ENCODE results near the gene UBR3. TPM values are rescaled to one million over a fixed set of nuclear protein-coding genes. Genes with fewer than 3 reads are reported as not detected.
A peak's percentile ranks its signal among the peaks of the same experiment; 100 is the strongest.

The UBR3 gene
- total RNA-seq, 1 experiment from 2014 or later, result 48.9 TPM

DNA sequence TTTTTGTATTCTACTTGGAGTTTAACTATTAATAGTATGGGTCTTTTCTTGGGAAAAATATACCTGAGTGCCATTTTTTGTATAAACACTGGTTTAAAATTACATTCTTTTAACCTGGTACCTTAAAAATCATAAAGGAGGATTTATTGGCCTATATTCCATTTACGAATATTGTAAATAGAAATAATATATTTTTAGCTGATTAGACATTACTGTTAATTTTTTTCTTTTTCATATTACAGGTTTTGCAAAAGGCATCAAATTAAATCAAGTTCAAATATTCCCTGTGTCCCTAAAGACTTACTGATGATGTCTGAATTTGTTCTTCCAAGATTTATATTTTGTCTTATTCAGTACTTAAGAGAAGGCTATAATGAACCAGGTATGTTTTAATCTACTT, 44.7 kb downstream of the UBR3 start:
- Histone ChIP-seq H3K36me3 (ENCODE audit: insufficient read depth, low read length, poor library complexity, severe bottlenecking) (no peaks in the 10 kb centered on the region), H3K4me1 (ENCODE audit: insufficient read depth, low read length, poor library complexity, severe bottlenecking) (peaks cover 6% of the 10 kb centered on the region), H3K27ac (ENCODE audit: low read depth, low read length, poor library complexity, severe bottlenecking) (no peak overlapping the region), H3K4me3 (ENCODE audit: low read depth, low read length, poor library complexity, severe bottlenecking) (no peak overlapping the region), H3K9me3 (ENCODE audit: low read depth, low read length, poor library complexity, severe bottlenecking) (no peaks in the 10 kb centered on the region), H3K27me3 (replicated peaks; ENCODE audit: insufficient read depth, low read depth, low read length, poor library complexity) (no peaks in the 10 kb centered on the region)
- POLR2A ChIA-PET (ENCODE audit: low non-redundant PET), result no interaction called here
- intact Hi-C loops (cut with micrococcal nuclease; ENCODE audit: unreplicated experiment), result no loop called here
- no TSS peak for BruUV-seq (replicated peaks)
- CTCF ChIA-PET, result no interaction called here
- TF ChIP-seq, protein P1, sequence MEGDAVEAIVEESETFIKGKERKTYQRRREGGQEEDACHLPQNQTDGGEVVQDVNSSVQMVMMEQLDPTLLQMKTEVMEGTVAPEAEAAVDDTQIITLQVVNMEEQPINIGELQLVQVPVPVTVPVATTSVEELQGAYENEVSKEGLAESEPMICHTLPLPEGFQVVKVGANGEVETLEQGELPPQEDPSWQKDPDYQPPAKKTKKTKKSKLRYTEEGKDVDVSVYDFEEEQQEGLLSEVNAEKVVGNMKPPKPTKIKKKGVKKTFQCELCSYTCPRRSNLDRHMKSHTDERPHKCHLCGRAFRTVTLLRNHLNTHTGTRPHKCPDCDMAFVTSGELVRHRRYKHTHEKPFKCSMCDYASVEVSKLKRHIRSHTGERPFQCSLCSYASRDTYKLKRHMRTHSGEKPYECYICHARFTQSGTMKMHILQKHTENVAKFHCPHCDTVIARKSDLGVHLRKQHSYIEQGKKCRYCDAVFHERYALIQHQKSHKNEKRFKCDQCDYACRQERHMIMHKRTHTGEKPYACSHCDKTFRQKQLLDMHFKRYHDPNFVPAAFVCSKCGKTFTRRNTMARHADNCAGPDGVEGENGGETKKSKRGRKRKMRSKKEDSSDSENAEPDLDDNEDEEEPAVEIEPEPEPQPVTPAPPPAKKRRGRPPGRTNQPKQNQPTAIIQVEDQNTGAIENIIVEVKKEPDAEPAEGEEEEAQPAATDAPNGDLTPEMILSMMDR (conservative IDR thresholded peaks at IDR 0.05; ENCODE audit: low read depth, low read length), result no peak
- TF ChIP-seq EZH2 (IDR thresholded peaks at IDR 0.05; ENCODE audit: borderline replicate concordance, low read depth, low read length, poor library complexity, severe bottlenecking), result no peak
- no peak for DNase-seq (ENCODE audit: low spot score)

DNA sequence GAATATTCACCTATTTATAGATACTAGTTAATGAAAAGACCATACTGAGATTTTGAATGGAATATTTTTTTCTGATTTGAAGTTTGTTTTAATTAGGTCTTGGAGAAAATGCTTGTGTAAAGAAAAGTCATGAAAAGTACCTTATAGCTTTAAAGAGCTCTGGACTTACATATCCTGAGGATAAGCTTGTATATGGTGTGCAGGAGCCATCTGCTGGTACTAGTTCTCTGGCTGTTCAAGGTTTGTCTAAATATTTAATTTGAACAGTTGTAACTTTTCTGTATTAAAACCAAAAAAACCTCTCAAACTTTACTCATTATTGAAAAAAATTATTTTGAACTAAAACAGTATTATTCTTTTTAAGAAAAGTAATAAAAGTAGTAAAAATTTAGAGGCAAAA, 50.1 kb downstream of the UBR3 start:
- H3K27me3 ChIP-seq (replicated peaks; ENCODE audit: insufficient read depth, low read depth, low read length, poor library complexity), result no peaks in the 10 kb centered on the region
- POLR2A ChIA-PET (ENCODE audit: low non-redundant PET), result no interaction called here
- H3K4me1 ChIP-seq (ENCODE audit: insufficient read depth, low read length, poor library complexity, severe bottlenecking), result no peaks in the 10 kb centered on the region
- H3K27ac ChIP-seq (ENCODE audit: low read depth, low read length, poor library complexity, severe bottlenecking), result no peak overlapping the region
- no peak for TF ChIP-seq EZH2 (IDR thresholded peaks at IDR 0.05; ENCODE audit: borderline replicate concordance, low read depth, low read length, poor library complexity, severe bottlenecking)
- TF ChIP-seq, protein P1 (conservative IDR thresholded peaks at IDR 0.05; ENCODE audit: low read depth, low read length), result peak; percentile 55
- intact Hi-C loops (cut with micrococcal nuclease; ENCODE audit: unreplicated experiment), result loop anchor here (5.0 kb wide), 1 partner anchor 50 kb away; the partner anchor contains the start of gene UBR3
- H3K9me3 ChIP-seq (ENCODE audit: low read depth, low read length, poor library complexity, severe bottlenecking), result no peaks in the 10 kb centered on the region
- no peak overlapping the region for H3K4me3 ChIP-seq (ENCODE audit: low read depth, low read length, poor library complexity, severe bottlenecking)
- peak; percentile 10 for DNase-seq (ENCODE audit: low spot score)
- CTCF ChIA-PET, result interaction anchor here (0.7 to 1.2 kb wide), 3 partner anchors 49 to 53 kb away, joined by 3 to 4 read pairs (median 3); partner anchors contain the start of genes METTL5 and UBR3
- no peaks in the 10 kb centered on the region for H3K36me3 ChIP-seq (ENCODE audit: insufficient read depth, low read length, poor library complexity, severe bottlenecking)
- no TSS peak for BruUV-seq (replicated peaks)

DNA sequence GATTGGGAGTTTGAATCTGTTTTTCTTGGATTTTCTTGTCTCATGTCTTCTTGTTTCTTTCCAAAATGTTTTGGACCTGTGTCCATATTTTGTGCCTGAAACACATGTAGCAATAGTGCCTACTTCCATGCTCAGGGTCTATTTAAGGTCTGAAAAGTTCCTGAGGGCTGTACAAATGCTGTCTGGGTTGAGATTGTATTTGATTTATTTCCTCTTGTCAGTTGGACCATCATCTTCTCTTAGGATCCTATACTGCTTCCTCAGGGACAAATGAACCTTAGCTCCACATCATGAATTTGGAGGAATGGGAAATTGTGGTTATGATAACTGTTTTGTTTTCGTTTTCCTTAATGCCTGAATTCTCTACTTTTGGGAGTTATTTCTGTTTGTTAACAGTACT, 59.9 kb downstream of the UBR3 start:
- Histone ChIP-seq H3K4me3 (ENCODE audit: low read depth, low read length, poor library complexity, severe bottlenecking) (no peak overlapping the region), H3K4me1 (ENCODE audit: insufficient read depth, low read length, poor library complexity, severe bottlenecking) (no peaks in the 10 kb centered on the region), H3K9me3 (ENCODE audit: low read depth, low read length, poor library complexity, severe bottlenecking) (no peaks in the 10 kb centered on the region), H3K36me3 (ENCODE audit: insufficient read depth, low read length, poor library complexity, severe bottlenecking) (no peaks in the 10 kb centered on the region), H3K27me3 (replicated peaks; ENCODE audit: insufficient read depth, low read depth, low read length, poor library complexity) (no peaks in the 10 kb centered on the region), H3K27ac (ENCODE audit: low read depth, low read length, poor library complexity, severe bottlenecking) (no peak overlapping the region)
- intact Hi-C loops (cut with micrococcal nuclease; ENCODE audit: unreplicated experiment), result no loop called here
- DNase-seq (ENCODE audit: low spot score), result no peak
- TF ChIP-seq, protein P1 (conservative IDR thresholded peaks at IDR 0.05; ENCODE audit: low read depth, low read length), result no peak
- no peak for TF ChIP-seq EZH2 (IDR thresholded peaks at IDR 0.05; ENCODE audit: borderline replicate concordance, low read depth, low read length, poor library complexity, severe bottlenecking)
- ChIA-PET POLR2A (ENCODE audit: low non-redundant PET) (no interaction called here), CTCF (no interaction called here)
- no TSS peak for BruUV-seq (replicated peaks)

All from A673 (cell line).